ENCODE measurements around the gene EMC7. TPM values are rescaled to one million over a fixed set of nuclear protein-coding genes. Genes with fewer than 3 reads are reported as not detected.
"Not testable (repeated sequence)": the region's sequence is repeated elsewhere in the genome, so short reads cannot be mapped to it uniquely, and the experiment has no call there.

EMC7 gene
- total RNA-seq, 1 experiment from 2014 or later, result 55.6 TPM

GRCh38 chr15:34120420-34120819, 18.8 kb upstream of the EMC7 start:
- not testable (repeated sequence) for H3K27me3 Mint-ChIP-seq (ENCODE audit: low read depth); H3K9me3 ChIP-seq (ENCODE audit: control insufficient read depth, low read depth, low read length); H3K9ac ChIP-seq (ENCODE audit: extremely low read depth, insufficient read length, low read length); H3K27me3 ChIP-seq (ENCODE audit: insufficient read depth, low read length); H2BK120ac ChIP-seq (ENCODE audit: low read depth, low read length, poor library complexity, severe bottlenecking); H3K4me1 ChIP-seq (ENCODE audit: insufficient read depth, low read length); H3K23ac ChIP-seq (ENCODE audit: insufficient read length, low read depth, low read length); H3K27ac ChIP-seq (ENCODE audit: insufficient read length, low read depth, low read length); H3K27ac Mint-ChIP-seq; H3K56ac ChIP-seq (ENCODE audit: insufficient read length, low read depth, low read length); H2AFZ ChIP-seq (ENCODE audit: low read length); H3K4me3 Mint-ChIP-seq; H3K4me1 Mint-ChIP-seq; H3K14ac ChIP-seq (ENCODE audit: insufficient read depth, low read length); H3K4me2 ChIP-seq (ENCODE audit: insufficient read depth, insufficient read length, low read length); H2BK15ac ChIP-seq (ENCODE audit: low read depth, low read length); H3K79me2 ChIP-seq (ENCODE audit: insufficient read depth, low read length); H2BK20ac ChIP-seq (ENCODE audit: low read depth, low read length, poor library complexity, severe bottlenecking); H2BK12ac ChIP-seq (ENCODE audit: insufficient read length, low read depth, low read length); H4K8ac ChIP-seq (replicated peaks; ENCODE audit: insufficient read length, low read depth, low read length); H4K5ac ChIP-seq (ENCODE audit: insufficient read length, low read depth, low read length); DNase-seq; H2BK5ac ChIP-seq (ENCODE audit: insufficient read length, low read length); H4K20me1 ChIP-seq (ENCODE audit: control insufficient read depth, insufficient read depth, insufficient read length); H3K9me3 Mint-ChIP-seq; H2AK5ac ChIP-seq (ENCODE audit: insufficient read length, low read length); H3K79me1 ChIP-seq (ENCODE audit: insufficient read depth, low read depth, low read length, poor library complexity, severe bottlenecking); H3K23me2 ChIP-seq (ENCODE audit: insufficient read length, low read depth, low read length, poor library complexity, severe bottlenecking); H3K18ac ChIP-seq (ENCODE audit: insufficient read length, low read depth, low read length); H3K36me3 Mint-ChIP-seq (ENCODE audit: insufficient read depth in 1 of 3, low read depth in 3 of 3); H3T11ph ChIP-seq (ENCODE audit: low read length); H4K91ac ChIP-seq (ENCODE audit: insufficient read length, low read depth, low read length); H3K4ac ChIP-seq (ENCODE audit: low read depth, low read length)
- no CpG with 5 or more reads among the region's 2 CpGs for WGBS (ENCODE audit: extremely low coverage, insufficient read length, low lambda C conversion rate)

All from H9 (cell line).